Activated CD8-positive, alpha-beta T cell treated with anti-CD3 and anti-CD28 coated beads for 36 hours (primary cell): ENCODE measurements around the gene SIM1. TPM values are rescaled to one million over a fixed set of nuclear protein-coding genes. Genes with fewer than 3 reads are reported as not detected.

Source experiments
- ATAC-seq: fragments of 200-7000 bp; cut with Tn5 transposase; one replicate; pipeline ENCODE4 v1.10.0; 2021; ENCODE audit warnings: mild to moderate bottlenecking, moderate library complexity
- CTCF ChIA-PET: fragments of 350-600 bp; sonication (Branson Sonifier 250); formaldehyde crosslinking; loops from one replicate; lab custom pipeline; 2021; ENCODE audit warnings: antibody characterized with exemption; lab: Charles Lee
- POLR2A ChIA-PET: fragments of 350-600 bp; sonication (Branson Sonifier 250); formaldehyde crosslinking; loops from one replicate; lab custom pipeline; 2021; ENCODE audit warnings: antibody characterized with exemption; lab: Charles Lee
- DNase-seq: peaks from one replicate; pipeline ENCODE4 v3.0.0-alpha.2; 2020
- H3K27ac Mint-ChIP-seq: one replicate; pipeline ENCODE4 v1.8.0; 2021; ENCODE audit warnings: mild to moderate bottlenecking, mixed read lengths
- H3K27me3 Mint-ChIP-seq: one replicate; pipeline ENCODE4 v1.8.0; 2021; ENCODE audit warnings: mixed read lengths
- H3K36me3 Mint-ChIP-seq: one replicate; pipeline ENCODE4 v1.8.0; 2021; ENCODE audit warnings: low read depth, mixed read lengths
- H3K4me1 Mint-ChIP-seq: one replicate; pipeline ENCODE4 v1.8.0; 2021; ENCODE audit warnings: low read depth, mixed read lengths
- H3K4me3 Mint-ChIP-seq: one replicate; pipeline ENCODE4 v1.8.0; 2021; ENCODE audit warnings: mild to moderate bottlenecking, moderate library complexity, mixed read lengths
- H3K9me3 Mint-ChIP-seq: one replicate; pipeline ENCODE4 v1.8.0; 2021; ENCODE audit warnings: mixed read lengths
- intact Hi-C: fragments of 100-400 bp; cut with micrococcal nuclease; formaldehyde crosslinking; loops from one replicate; pipeline ENCODE4 v1.10.0; 2022
- total RNA-seq, 2 experiments: library from RNA; stranded (reverse); gene quantifications; one replicate each; pipeline ENCODE4 v1.2.3, GENCODE V29; 2021
- TF ChIP-seq, protein P1 (sequence below): fragments of 200-600 bp; IDR thresholded peaks from one replicate; pipeline ENCODE4 v1.8.0; 2022; ENCODE audit warnings: antibody characterized with exemption, mild to moderate bottlenecking

SIM1 gene
- total RNA-seq, 2 experiments from 2014 or later: not detected

DNA sequence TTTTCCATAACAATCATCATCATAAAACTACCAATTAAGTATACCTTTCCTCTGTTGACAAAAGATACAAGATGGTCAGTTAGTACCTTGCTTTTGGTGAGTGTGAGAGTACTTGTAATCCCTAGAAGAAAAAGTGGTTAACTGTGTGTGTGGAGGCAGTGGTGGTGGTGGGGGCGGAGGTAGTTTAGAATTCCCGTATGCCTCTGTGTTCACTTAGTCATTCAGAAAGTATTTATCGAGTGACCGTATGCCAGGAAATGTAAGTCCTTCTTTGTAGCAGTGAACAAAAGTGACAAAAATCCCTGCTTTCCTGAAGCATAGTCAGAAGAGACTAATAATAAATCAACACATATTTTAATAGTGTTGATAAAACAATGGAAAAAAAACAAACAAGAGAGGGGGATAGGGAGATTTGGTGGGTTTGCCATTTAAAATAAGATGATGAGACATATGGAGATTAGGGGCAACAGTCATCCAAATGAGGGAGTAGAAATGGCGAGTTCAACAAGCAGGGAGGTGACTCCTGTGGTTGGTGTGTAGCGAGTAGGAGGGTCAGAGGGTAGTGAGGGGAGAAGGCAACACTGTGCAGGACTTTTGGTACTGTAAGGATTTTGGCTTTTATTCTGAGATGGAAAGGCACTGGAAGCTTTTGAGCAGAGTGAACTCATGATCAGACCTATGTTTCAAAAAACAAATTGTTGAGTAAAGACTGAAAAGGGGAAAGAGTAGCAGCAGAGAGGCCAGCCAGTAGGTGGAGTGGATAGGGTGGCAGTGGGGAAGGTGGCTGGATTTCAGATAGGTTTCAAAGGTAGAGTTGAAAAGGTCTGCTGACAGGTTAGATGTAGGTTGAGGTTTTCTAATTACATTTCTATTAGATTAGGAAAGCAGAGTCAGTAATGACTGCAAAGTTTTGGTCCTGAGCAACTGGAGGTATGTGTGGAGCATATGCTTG, 40.3 kb upstream of the SIM1 start:
- ATAC-seq: no peak
- Mint-ChIP-seq H3K27ac (no peak overlapping the region), H3K9me3 (no peaks in the 10 kb centered on the region), H3K4me3 (no peak overlapping the region), H3K36me3 (peaks cover 8% of the 10 kb centered on the region), H3K4me1 (no peaks in the 10 kb centered on the region), H3K27me3 (peaks cover 1% of the 10 kb centered on the region)
- TF ChIP-seq, protein P1, sequence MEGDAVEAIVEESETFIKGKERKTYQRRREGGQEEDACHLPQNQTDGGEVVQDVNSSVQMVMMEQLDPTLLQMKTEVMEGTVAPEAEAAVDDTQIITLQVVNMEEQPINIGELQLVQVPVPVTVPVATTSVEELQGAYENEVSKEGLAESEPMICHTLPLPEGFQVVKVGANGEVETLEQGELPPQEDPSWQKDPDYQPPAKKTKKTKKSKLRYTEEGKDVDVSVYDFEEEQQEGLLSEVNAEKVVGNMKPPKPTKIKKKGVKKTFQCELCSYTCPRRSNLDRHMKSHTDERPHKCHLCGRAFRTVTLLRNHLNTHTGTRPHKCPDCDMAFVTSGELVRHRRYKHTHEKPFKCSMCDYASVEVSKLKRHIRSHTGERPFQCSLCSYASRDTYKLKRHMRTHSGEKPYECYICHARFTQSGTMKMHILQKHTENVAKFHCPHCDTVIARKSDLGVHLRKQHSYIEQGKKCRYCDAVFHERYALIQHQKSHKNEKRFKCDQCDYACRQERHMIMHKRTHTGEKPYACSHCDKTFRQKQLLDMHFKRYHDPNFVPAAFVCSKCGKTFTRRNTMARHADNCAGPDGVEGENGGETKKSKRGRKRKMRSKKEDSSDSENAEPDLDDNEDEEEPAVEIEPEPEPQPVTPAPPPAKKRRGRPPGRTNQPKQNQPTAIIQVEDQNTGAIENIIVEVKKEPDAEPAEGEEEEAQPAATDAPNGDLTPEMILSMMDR: no peak
- no peak for DNase-seq
- ChIA-PET POLR2A (no interaction called here), CTCF (no interaction called here)
- intact Hi-C loops: no loop called here

DNA sequence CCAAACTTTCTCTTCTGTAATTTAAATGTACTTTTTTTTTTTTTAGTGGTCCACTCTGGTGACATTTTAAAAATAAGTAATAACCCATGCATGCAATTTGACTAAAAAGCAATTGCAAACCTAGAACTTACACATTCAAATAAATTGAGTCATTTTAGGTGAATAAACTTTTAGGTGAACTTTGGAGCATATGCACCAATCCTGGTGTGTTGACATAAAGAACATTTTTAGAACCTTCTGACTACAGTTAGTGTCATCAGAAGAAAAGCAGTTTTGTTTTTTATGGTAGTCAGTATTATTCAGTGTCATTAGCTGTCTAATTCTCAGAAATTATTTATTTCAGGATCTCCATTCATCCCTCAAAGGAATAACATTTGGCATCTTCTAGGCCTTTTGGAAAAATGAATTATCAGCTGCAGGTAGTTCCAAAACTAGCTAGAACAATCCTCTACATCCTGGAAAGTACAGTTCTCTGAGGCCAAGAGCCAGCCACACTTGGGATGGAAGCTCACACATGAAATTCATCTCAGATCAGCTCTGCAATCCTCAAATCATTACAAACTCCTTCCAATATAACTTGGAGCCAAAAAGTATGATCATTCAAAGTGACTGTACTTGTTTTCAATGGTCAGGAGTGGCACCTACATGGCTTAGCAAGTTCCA, 38.5 kb upstream of the SIM1 start:
- POLR2A ChIA-PET: no interaction called here
- no peak for DNase-seq
- no peaks in the 10 kb centered on the region for H3K4me1 Mint-ChIP-seq
- peaks cover 14% of the 10 kb centered on the region for H3K27me3 Mint-ChIP-seq
- TF ChIP-seq, protein P1: no peak
- intact Hi-C loops: no loop called here
- H3K9me3 Mint-ChIP-seq: peaks cover 4% of the 10 kb centered on the region
- CTCF ChIA-PET: no interaction called here
- no peak overlapping the region for H3K27ac Mint-ChIP-seq
- H3K36me3 Mint-ChIP-seq: no peaks in the 10 kb centered on the region
- H3K4me3 Mint-ChIP-seq: no peak overlapping the region
- ATAC-seq: no peak

DNA sequence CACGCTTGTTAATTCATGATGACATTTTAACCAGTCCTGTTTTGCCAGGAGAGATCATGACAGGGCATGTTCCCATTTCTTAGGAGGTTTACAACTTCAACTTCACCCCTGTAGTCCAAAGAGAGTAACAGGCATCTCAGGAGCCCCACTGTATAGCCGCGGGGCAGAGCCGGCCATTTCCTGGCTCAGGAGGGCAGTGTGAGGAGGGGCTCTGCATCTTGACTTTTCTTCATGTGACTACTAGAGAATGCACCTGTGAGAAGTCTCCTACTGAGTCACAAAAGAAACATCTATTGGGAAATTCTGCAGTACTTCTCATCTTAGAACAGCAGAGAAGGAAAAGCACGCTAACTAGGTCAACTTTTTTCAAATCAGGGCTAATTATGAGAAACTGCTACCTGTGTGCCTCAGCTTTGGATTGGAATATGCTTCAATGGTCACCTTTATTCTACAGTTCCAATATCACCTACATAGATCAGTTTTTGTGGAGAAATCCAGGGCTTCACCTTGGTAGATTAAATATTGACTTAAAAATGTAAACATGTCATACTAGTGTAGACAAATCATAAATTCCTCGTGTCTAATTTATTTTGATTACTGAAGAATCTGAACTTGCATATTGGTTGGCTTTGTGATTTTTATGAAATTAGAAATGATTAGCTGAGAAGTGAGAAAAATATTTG, 28.6 kb upstream of the SIM1 start:
- TF ChIP-seq, protein P1: no peak
- Mint-ChIP-seq H3K36me3 (no peaks in the 10 kb centered on the region), H3K4me3 (no peak overlapping the region), H3K27me3 (peaks cover 31% of the 10 kb centered on the region), H3K9me3 (peaks cover 5% of the 10 kb centered on the region), H3K27ac (no peak overlapping the region), H3K4me1 (no peaks in the 10 kb centered on the region)
- DNase-seq (no peak), ATAC-seq (no peak)
- CTCF ChIA-PET: interaction anchor here (0.8 kb wide), 1 partner anchor 13 kb away, joined by 3 read pairs; no protein-coding TSS in a partner anchor
- POLR2A ChIA-PET: no interaction called here
- intact Hi-C loops: no loop called here

DNA sequence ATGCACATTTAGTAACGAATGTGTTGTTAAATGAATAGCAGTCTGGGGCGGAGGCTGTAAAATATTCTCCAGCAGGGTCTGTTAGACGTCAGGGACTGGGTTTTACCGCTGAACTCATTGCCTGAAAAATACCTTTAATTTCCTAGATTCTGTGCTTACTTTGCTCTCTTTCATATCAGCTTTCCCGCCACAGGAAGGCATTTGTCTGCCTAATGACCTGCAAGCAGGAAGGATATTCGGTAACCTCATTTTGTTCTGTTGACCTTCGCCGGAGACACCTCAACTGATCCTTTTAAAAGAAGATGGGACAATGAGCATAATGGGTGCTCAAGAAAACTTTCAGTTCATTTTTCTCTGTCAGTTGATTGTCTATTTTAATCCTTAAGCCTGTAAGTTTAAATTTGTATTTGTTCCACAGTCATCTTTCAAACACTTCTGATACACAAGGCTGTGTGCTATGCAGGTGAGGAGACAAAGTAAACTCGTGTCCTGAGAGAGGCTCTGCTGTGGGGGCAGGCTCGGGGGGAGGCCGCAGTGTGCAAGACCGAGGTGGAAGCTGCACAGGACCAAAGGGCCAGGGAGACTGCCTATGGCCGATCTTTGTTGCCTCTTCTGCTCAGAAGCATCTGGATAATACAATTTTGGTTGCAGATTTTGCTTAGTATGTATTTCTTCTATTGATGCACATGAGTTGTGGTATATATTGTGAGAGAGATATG, 27.4 kb upstream of the SIM1 start:
- ChIA-PET POLR2A (no interaction called here), CTCF (interaction anchor here (0.8 kb wide), 1 partner anchor 12 kb away, joined by 3 read pairs; no protein-coding TSS in a partner anchor)
- no peaks in the 10 kb centered on the region for H3K36me3 Mint-ChIP-seq
- no peaks in the 10 kb centered on the region for H3K4me1 Mint-ChIP-seq
- intact Hi-C loops: no loop called here
- no peak for ATAC-seq
- H3K27ac Mint-ChIP-seq: no peak overlapping the region
- H3K9me3 Mint-ChIP-seq: peaks cover 3% of the 10 kb centered on the region
- peaks cover 32% of the 10 kb centered on the region for H3K27me3 Mint-ChIP-seq
- TF ChIP-seq, protein P1: no peak
- no peak overlapping the region for H3K4me3 Mint-ChIP-seq
- no peak for DNase-seq
